ENCODE results near the gene BMPR1B.

DNA sequence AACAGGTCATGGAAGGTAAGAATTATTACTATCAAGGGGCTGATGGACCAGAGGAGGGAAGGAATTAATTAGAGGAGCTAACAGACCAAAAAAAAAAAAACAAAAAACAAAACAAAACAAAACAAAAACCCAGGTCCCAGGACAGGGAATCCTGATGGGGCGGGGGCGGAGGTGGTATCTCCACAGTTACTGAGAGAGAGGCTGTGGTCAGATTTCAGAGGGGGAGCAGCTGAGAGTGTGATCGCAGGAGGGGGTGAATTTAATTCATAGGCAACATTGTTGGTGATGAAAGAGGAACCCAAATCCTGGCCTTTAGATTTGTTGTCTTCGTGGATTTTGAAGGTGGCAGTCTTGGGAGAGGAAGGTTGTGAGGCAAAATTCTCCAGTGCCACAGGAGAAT is 401.6 kb downstream of the BMPR1B start:
- TF ChIP-seq POLR2A (IDR thresholded peaks at IDR 0.05; ENCODE audit: low read depth, low read length) = no peak
- TF ChIP-seq TAF1 (IDR thresholded peaks at IDR 0.05; ENCODE audit: borderline replicate concordance, low read depth, low read length) = no peak

All from GM12892 (cell line).